DMS114 treated with DMSO at 0.1 percent for 48 hours (cell line): ENCODE measurements around the gene PRSS27.

ENCODE experiments used
- DNase-seq: peaks from one replicate; lab custom pipeline; 2025; ENCODE audit not compliant: unreplicated experiment; lab: John Stamatoyannopoulos, UW

PRSS27 gene

DNA sequence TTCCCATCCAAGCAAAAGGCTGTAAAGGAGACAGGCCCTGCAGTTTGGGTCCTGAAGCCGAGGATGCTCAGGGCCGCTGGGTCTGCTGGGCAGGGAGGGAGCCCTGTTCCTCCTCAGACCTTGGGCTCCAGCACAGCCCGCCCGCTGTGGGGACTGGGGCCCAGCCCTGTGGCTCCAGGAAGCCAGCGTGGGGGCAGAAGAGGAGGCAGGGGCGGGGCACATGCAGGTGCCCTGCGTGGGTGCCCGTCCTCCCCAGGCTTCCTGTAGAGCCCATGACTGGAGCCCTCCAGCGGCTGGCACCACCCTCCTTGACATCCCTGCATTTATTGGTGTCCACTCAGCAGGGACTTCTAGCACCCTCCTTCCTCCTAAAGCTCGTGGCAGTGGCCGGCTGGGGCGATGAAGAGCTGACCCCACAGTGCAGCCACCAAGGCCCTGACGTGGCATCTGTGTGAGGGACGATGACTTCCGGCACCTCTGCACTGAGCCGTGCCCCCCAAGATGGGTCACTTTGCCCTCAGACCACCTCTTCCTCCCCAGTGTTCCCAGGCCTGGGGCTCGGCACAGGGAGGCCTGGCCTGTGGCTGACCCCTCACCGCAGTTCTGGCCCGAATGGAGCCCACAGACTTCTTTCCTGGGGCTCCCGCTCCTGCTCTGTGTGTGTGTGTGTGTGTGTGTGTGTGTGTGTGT is 9.9 kb downstream of the PRSS27 start:
- DNase-seq: no peak

GRCh38 chr16:2709588-2709984 is 10.4 kb downstream of the PRSS27 start:
- DNase-seq: no peak

DNA sequence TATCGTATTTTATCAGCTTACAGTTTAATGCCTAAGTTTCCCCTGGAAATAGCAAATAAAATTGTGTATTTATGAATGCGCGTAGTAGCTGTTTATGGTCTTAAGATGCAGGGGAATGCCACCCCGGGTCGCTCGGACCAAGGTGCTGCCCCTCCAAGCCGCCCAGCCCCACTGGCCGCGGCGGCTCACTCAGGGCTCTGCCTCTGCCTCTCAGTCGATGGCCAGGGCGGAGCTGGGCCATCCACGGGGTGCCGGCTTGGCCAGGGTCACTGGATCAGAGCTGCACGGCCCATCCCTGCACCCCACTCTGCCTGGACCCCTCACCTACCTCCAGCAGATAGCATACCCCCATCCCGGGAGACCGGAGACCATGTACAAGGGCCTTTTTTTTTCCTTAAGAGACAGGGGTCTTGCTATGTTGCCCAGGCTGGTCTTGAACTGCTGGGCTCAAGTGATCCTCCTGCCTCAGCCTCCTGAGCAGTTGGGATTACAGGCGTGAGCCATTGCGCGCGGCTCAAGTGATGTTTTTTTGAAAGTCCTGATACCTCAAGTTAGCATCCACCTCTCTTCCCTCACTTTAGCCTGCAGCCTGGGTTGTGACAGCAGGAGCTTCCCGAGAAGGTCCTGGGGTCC is 11.0 kb downstream of the PRSS27 start:
- no peak for DNase-seq

DNA sequence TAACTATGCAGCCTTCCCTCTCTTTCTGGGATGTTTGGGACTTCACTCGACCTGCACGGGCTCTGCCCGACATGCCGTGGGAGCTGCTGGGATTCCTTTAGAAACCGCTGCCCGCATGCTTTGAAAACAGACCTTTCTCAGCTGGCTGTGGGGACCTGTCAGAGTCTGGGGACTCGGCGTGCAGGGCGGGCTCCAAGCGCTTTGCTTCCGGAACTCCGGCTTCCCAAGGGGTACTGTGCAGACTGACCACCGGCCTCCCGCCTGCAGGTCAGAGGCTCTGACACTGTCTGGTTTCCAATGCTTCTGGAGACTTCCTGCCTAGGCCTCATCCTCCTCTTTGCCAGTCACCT is 11.8 kb downstream of the PRSS27 start:
- no peak for DNase-seq

DNA sequence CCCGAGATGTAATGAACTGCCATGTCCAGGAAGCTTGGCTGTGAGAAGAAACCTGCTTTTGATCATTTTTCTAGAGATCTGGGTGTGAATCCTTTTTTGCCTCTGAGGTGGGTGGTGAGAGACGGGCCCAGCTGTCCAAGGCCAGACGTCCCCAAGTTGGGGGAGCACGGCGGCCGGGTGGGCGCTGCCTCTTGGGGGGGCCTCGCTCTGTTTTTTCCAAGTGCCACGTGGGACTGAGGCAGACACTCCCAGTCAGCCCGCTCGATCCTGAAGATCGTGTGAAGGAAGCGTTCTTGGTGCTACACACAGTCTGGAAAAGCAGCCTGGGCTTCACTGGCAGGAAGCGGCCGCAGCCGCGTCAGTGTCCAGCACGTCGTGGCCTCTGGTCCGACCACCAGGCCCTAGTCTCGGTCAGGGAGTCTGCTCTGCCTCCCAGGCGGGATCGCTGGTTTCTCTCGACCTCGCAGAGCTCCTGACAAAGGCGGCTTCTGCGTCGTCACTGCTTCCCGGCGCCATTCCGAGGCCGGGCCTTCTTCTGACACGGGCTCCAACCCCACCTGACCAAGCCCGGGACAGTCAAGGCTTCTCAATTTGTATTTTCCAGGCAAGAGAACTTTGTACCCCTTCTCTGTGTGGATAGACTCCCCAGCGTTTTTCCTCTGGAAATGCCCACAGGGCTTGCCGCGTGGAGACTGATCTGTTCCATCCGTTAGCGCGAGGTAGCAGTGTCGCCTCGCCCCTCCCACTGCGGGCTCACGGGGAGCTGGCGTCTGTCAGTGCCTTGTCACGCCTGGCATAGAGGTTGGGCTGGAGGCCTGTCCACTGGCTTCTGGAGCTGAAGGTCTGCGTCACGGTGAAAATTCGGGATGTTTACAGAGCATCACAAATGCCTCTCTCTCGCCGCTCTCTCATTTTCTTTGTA is 12.4 kb downstream of the PRSS27 start:
- no peak for DNase-seq

DNA sequence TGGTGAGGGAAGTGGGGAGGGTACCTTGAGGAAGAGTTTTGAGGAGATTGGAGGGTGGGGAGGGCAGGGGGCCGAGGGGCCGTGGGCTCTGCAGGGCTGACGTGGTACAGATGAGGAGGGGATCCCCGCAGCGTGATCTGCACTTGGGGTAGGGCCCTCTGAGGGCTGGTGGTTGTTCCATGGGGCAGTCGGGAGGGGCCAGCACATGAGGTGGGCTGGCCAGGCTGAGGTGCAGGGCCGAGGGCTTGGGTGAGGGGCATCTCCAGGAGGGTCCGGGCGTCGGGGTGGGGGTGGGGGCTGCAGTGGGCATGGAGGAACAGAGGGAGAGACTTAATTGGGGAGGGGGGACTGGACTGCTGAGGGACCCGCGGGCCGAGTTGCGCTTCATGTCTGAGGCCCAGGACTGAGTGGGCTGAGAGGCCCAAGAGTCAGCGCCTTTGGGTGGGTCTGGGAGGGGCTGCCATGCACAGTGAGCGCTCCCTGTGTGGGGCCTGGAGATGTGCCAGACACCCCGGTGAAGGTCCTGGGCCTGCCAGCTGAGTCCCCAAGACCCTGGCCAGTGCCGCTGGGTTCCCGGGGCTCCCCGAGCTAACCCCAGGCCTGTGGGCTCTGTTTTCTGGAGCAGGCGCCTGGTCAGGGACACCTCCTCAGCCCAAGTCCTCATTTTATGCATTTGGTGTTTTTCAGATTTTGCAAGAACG is 13.3 kb downstream of the PRSS27 start:
- no peak for DNase-seq

GRCh38 chr16:2706085-2706484 is 13.9 kb downstream of the PRSS27 start:
- DNase-seq: no peak

DNA sequence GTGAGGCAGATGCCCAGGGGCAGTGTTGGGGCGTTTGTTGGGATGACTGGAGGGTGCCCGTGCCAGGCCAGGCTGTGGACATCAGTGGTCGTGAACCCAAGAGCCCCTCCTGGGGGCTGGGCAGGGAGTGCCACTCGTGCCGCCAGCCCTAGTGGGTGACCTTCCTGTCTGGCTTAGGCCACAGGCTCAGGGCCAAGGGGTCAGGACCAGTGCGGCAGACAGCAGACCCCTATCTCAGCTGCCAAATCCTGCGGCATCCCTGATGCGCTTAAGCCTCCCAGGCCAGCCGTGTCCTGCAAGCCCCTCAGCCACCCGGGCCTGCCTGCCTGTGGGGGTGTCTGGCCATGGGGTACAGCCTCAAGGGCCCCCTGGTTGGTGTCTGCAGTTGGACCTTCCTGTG is 14.7 kb downstream of the PRSS27 start:
- no peak for DNase-seq

- DNase-seq: no peak
Measured at GRCh38 chr16:2704983-2705275, 15.1 kb downstream of the PRSS27 start.

DNA sequence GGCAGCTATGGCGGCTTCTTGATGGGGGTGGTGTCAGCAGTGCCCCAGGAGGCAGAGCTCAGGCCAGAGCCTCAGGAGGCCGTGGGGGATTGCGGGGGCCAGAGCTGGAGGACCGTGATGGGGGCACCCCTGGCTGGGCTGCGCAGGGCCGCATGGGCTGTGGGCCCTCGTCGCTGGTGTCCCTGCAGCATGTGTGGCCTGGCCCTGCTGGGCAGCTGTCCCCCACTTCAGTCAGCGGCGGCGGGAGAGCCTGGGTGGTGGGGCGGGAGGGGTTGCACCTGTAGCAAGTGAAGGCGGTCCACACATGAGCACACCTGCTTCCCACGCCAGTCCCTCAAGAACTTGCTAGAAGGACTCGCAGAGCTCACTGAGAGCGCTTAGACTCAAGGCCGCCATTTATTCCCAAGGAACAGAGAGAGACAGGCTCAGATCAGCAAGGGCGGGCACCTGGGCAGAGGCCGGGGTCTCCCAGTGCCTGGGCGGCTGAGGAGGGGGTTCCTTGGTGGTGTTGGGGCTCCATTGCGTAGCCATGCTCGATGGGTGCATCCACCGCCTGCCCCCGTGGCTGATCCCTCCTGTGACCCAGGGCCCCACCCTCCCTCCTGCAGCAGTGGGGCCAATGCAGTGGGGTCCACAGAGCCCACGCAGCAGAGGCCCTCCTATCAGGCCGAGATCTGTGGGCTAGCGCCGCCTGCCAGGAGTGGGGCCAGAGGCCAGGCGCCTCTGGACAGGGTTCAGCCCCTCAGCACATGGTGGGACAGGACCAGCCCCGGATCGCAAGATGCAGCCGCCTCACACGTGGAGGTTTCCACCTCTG is 15.7 kb downstream of the PRSS27 start:
- DNase-seq: no peak

DNA sequence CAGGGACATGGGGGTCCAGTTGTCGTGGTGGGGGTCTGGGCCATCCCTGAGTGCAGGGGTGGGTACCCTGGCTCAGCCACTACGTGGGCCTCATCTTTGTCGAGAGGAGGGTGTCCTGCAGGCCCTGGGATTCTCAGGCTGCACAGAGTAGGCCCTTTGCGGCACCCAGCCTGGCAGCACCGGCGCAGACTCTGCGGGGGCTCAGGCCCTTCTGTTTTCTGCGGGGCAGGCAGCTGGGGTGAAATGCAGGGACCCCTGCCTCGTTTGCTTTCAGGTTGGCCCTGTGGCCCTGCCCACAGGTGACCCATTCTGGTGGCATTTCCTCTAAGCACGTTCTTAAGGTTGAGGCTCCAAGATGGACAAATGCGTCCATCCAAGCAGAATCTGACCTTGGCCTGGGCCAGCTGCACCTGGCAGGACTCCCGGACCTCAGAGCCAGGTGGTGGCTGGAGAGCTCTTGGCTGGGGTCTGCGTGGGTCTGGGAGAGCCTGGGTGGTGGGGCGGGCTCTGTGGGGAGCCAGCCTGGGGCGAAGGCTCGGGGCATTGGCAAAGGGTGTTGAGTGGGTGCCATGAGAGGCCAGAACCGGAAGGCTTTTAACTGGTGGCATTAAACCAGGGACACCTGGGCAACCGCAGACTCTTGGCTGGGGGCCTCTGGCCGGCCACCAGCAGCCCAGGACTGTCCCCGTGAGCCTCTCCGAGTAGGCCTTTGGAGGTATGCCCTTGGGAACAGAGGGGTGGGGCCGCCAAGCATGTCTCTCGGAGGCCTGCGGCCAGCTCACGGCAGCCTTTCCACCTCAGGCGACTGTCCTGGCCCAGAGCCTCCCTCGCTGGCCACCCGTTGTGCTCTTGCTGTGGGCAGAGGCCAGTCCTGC is 16.9 kb downstream of the PRSS27 start:
- DNase-seq: no peak

GRCh38 chr16:2702438-2702825 is 17.6 kb downstream of the PRSS27 start:
- DNase-seq: no peak

- DNase-seq: no peak
Measured at GRCh38 chr16:2701713-2702437, 18.1 kb downstream of the PRSS27 start.

- no peak for DNase-seq
Measured at GRCh38 chr16:2701272-2701671, 18.8 kb downstream of the PRSS27 start.

DNA sequence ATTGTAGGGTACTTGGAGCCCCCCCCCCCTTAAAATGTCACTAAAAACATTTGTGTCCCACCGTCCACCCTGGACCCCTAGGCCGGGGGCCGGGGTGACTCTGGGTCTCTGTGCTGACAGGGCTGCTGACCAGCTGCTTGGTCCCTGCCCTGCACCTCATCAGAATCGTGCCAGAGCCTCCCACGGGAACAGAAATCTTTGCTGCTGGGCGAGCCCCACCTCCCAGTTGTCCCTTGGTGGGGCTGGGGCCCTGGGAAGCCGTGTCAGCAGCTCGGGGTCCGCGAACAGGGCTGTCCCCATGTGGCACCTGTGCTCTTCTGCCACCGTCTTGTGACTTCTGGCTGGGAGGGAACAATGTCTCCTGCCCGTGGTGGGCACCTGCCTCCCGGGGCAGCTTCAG is 19.2 kb downstream of the PRSS27 start:
- DNase-seq: no peak

DNA sequence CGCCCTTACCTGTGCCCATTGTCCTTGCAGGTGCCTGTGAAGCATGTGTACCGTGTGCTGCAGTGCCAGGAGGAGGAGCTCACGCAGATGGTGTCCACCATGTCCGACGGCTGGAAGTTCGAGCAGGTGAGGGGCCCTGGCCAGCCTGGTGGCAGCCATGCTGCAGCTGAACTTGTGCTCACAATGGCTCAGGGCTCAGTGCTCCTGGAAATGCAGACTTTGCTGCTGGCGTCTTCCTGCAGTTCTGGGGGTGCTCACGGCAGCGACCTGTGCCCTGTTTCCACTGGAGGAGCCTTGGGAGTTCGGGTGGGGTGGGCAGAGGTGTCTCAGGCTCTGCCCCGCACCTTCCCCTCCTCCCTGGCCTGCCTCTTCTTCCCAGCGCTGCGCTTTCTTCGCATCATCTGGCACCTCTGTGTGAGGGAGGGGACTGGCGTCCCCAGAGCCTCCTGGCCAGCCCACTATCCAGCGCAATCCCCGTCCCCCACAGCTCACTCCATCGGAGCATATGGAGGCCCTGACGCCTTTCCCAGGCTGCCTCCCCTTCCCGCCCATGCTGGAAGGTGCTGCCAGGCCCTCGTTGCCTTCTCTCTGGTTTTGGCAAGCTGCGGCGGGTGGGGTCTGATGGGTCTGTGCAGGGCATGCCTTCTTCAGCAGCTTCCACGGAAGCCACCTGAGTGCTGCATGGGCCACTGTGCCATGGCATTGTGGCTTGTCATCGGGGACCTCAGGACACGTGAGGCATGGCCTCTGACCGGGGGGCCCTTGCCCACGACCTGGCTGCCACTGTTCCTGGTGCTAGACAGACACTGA is 20.0 kb downstream of the PRSS27 start:
- DNase-seq: no peak

- DNase-seq: no peak
Measured at GRCh38 chr16:2698965-2699750, 20.9 kb downstream of the PRSS27 start.
